ENCODE results near the gene GAS7.
A peak's percentile ranks its signal among the peaks of the same experiment; 100 is the strongest.

Gene GAS7

GRCh38 chr17:10198509-10199249 is at the start of gene GAS7:
TSS of gene GAS7 (minus strand) at chr17:10198606.
- peak in 40 of 42 donors; percentile 38 to 82 (median 68) for DNase-seq
- intact Hi-C loops (cut with DNase I), result no loop called here

- intact Hi-C loops (cut with DNase I), result no loop called here
- DNase-seq, result no peak
Measured at GRCh38 chr17:10247810-10248209, 49.4 kb upstream of the GAS7 start.

- intact Hi-C loops (cut with DNase I), result no loop called here
- DNase-seq, result no peak
Measured at GRCh38 chr17:10243883-10244844, 45.8 kb upstream of the GAS7 start.

GRCh38 chr17:10241781-10242180 is 43.4 kb upstream of the GAS7 start:
- intact Hi-C loops (cut with DNase I), result no loop called here
- DNase-seq, result no peak

GRCh38 chr17:10238661-10239060 is 40.3 kb upstream of the GAS7 start:
- DNase-seq, result no peak

GRCh38 chr17:10234033-10234432 is 35.6 kb upstream of the GAS7 start:
- no peak for DNase-seq
- intact Hi-C loops (cut with DNase I), result no loop called here

More at GRCh38 chr17:10238661-10239060, 40.3 kb upstream of the GAS7 start:
- intact Hi-C loops (cut with DNase I), result no loop called here

- DNase-seq, result no peak
- intact Hi-C loops (cut with DNase I), result no loop called here
Measured at GRCh38 chr17:10233161-10233560, 34.8 kb upstream of the GAS7 start.

GRCh38 chr17:10229181-10229580 is 30.8 kb upstream of the GAS7 start:
- DNase-seq, result no peak
- intact Hi-C loops (cut with DNase I), result loop anchor here (5.0 to 10.0 kb wide), 3 partner anchors 112 to 304 kb away; no protein-coding TSS in a partner anchor

- peak; percentile 21 to 86 (median 66) for DNase-seq
Measured at GRCh38 chr17:10226930-10227695, 28.7 kb upstream of the GAS7 start.

GRCh38 chr17:10224582-10225195 is 26.3 kb upstream of the GAS7 start:
- intact Hi-C loops (cut with DNase I), result loop anchor here (5.0 to 10.0 kb wide), 3 partner anchors 107 to 300 kb away; no protein-coding TSS in a partner anchor
- peak; percentile 54 to 86 (median 74) for DNase-seq

More at GRCh38 chr17:10226930-10227695, 28.7 kb upstream of the GAS7 start:
- intact Hi-C loops (cut with DNase I), result loop anchor here (5.0 to 10.0 kb wide), 3 partner anchors 110 to 302 kb away; no protein-coding TSS in a partner anchor

GRCh38 chr17:10219193-10219592 is 20.8 kb upstream of the GAS7 start:
- no peak for DNase-seq
- intact Hi-C loops (cut with DNase I), result no loop called here

- intact Hi-C loops (cut with DNase I), result no loop called here
- peak in 1 of 42 donors; percentile 2 for DNase-seq
Measured at GRCh38 chr17:10217916-10218315, 19.5 kb upstream of the GAS7 start.

- peak in 16 of 42 donors; percentile 13 to 63 (median 34) for DNase-seq
Measured at GRCh38 chr17:10216213-10216938, 18.0 kb upstream of the GAS7 start.

GRCh38 chr17:10215286-10215685 is 16.9 kb upstream of the GAS7 start:
- intact Hi-C loops (cut with DNase I), result no loop called here
- DNase-seq, result peak in 14 of 42 donors; percentile 10 to 71 (median 34)

More at GRCh38 chr17:10216213-10216938, 18.0 kb upstream of the GAS7 start:
- intact Hi-C loops (cut with DNase I), result no loop called here

- intact Hi-C loops (cut with DNase I), result no loop called here
- DNase-seq, result no peak
Measured at GRCh38 chr17:10211666-10212065, 13.3 kb upstream of the GAS7 start.

- intact Hi-C loops (cut with DNase I), result no loop called here
- DNase-seq, result no peak
Measured at GRCh38 chr17:10210151-10210574, 11.8 kb upstream of the GAS7 start.

- intact Hi-C loops (cut with DNase I), result no loop called here
- DNase-seq, result no peak
Measured at GRCh38 chr17:10208604-10209193, 10.3 kb upstream of the GAS7 start.

All from head of caudate nucleus (tissue), 42 donors.